GM19395 (cell line): Measurements from ENCODE around the gene ZNF578.
"Not testable (repeated sequence)": the region's sequence is repeated elsewhere in the genome, so short reads cannot be mapped to it uniquely, and the experiment has no call there.

Experiments
- ATAC-seq: cut with Tn5 transposase; IDR thresholded peaks from one replicate; pipeline ENCODE4 v1.9.1; 2021; ENCODE audit warnings: mild to moderate bottlenecking, moderate library complexity; ENCODE audit not compliant: unreplicated experiment

ZNF578 gene

GRCh38 chr19:52557231-52557995 lies 104.1 kb downstream of the ZNF578 start:
- ATAC-seq: no peak

- not testable (repeated sequence) for ATAC-seq
These were observed 105.5 kb downstream of the ZNF578 start for GRCh38 chr19:52558732-52559445.

DNA sequence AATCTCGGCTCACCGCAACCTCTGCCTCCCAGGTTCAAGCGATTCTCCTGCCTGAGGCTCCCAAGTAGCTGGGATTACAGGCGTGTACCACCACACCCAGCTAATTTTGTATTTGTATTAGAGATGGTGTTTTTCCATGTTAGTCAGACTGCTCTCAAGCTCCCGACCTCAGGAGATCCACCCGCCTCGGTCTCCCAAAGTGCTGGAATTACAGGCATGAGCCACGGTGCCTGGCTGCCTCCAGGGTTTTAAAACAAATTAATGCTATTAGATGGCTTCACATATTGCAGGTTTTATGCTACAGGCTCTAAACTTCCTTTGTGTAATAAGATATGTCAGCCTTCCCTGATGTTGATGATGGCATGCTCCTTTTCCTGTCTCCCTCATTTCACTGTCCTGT lies 108.3 kb downstream of the ZNF578 start:
- ATAC-seq: not testable (repeated sequence)
